HCT116 (cell line): ENCODE data around the gene MEIS2.

Experiments used
- CBX3 ChIP-seq: IDR thresholded peaks from 2 replicates; pipeline ENCODE4 v1.6.1; 2012; ENCODE audit warnings: low read depth
- CTCF ChIP-seq, 3 experiments: fragments of 200-600 bp in 1 of 3; sonication (generic) in 1 of 3; IDR thresholded peaks in 2 of 3; conservative IDR thresholded peaks in 1 of 3; 2 replicates each; pipeline ENCODE4 v1.5.1; 2012 to 2017; ENCODE audit warnings: low read depth in 2 of 3, low read length in 2 of 3, antibody characterized with exemption in 1 of 3, borderline replicate concordance in 1 of 3, control low read depth in 1 of 3, mild to moderate bottlenecking in 1 of 3, mixed read lengths in 1 of 3, mixed run types in 1 of 3, moderate library complexity in 1 of 3; ENCODE audit not compliant: insufficient read depth in 1 of 3
- EZH2 ChIP-seq: fragments of 200-600 bp; sonication (generic); IDR thresholded peaks from 2 replicates; pipeline ENCODE4 v1.6.1; 2017; ENCODE audit warnings: antibody characterized with exemption, mixed run types
- POLR2A ChIP-seq: IDR thresholded peaks from 2 replicates; pipeline ENCODE4 v1.7.0; 2011; ENCODE audit warnings: borderline replicate concordance; ENCODE audit not compliant: insufficient read depth, insufficient read length; ENCODE audit errors: extremely low read depth
- SIN3A ChIP-seq: IDR thresholded peaks from 2 replicates; pipeline ENCODE4 v1.6.1; 2012; ENCODE audit warnings: low read depth

- TF ChIP-seq EZH2 (no peak), POLR2A (no peak), CBX3 (no peak), CTCF (IDR thresholded peaks at IDR 0.05 in 2 of 3, conservative IDR thresholded peaks at IDR 0.05 in 1 of 3; ENCODE audit: borderline replicate concordance in 1 of 3, insufficient read depth in 1 of 3, low read depth in 2 of 3, low read length in 2 of 3) (no peak), SIN3A (no peak)
Observed at GRCh38 chr15:37107744-37108380, 7.5 kb upstream of the MEIS2 start.
